ENCODE measurements around the gene C1QTNF9. TPM values are rescaled to one million over a fixed set of nuclear protein-coding genes. Genes with fewer than 3 reads are reported as not detected.

C1QTNF9 gene
- total and polyA plus RNA-seq, 11 donors = 0.25 to 5.1 (median 2.4) TPM; not detected in 1

GRCh38 chr13:24276306-24276705 is 33.1 kb upstream of the C1QTNF9 start:
- DNase-seq (no peak), ATAC-seq (no peak)
- H3K27ac ChIP-seq = peak overlapping the region in 1 of 12 donors; percentile 52
- 68 to 71% (median 70%) methylated on average over 2 of the region's 2 CpGs for WGBS, 4 donors
- no peak overlapping the region for H3K4me3 ChIP-seq
- H3K27me3 ChIP-seq = no peaks in the 10 kb centered on the region
- intact Hi-C loops (cut with DNase I) = no loop called here
- TF ChIP-seq CTCF (IDR thresholded peaks at IDR 0.05) (no peak), POLR2A (IDR thresholded peaks at IDR 0.05) (no peak)
- H3K4me1 ChIP-seq = peaks cover 2 to 88% (median 42%) of the 10 kb centered on the region in 12 donors
- H3K9me3 ChIP-seq = no peaks in the 10 kb centered on the region
- peaks cover 0 to 2% (median 0%) of the 10 kb centered on the region in 9 donors for H3K36me3 ChIP-seq

GRCh38 chr13:24276861-24277260 is 32.5 kb upstream of the C1QTNF9 start:
- H3K4me3 ChIP-seq = no peak overlapping the region
- ATAC-seq = no peak
- DNase-seq = no peak
- H3K27ac ChIP-seq = no peak overlapping the region
- TF ChIP-seq POLR2A (IDR thresholded peaks at IDR 0.05) (no peak), CTCF (IDR thresholded peaks at IDR 0.05) (no peak)
- H3K36me3 ChIP-seq = peaks cover 0 to 7% (median 0%) of the 10 kb centered on the region in 9 donors
- H3K4me1 ChIP-seq = peaks cover 2 to 90% (median 37%) of the 10 kb centered on the region in 12 donors
- WGBS, 4 donors = 93 to 96% (median 95%) methylated on average over 13 of the region's 13 CpGs
- H3K9me3 ChIP-seq = no peaks in the 10 kb centered on the region
- no peaks in the 10 kb centered on the region for H3K27me3 ChIP-seq
- intact Hi-C loops (cut with DNase I) = no loop called here

- ATAC-seq (no peak), DNase-seq (no peak)
- no peak overlapping the region for H3K27ac ChIP-seq
- H3K9me3 ChIP-seq = no peaks in the 10 kb centered on the region
- no peak overlapping the region for H3K4me3 ChIP-seq
- H3K27me3 ChIP-seq = no peaks in the 10 kb centered on the region
- H3K4me1 ChIP-seq = peaks cover 1 to 90% (median 34%) of the 10 kb centered on the region in 12 donors
- H3K36me3 ChIP-seq = peaks cover 0 to 16% (median 0%) of the 10 kb centered on the region in 9 donors
- 91 to 96% (median 93%) methylated on average over 6 of the region's 6 CpGs for WGBS, 4 donors
- TF ChIP-seq CTCF (IDR thresholded peaks at IDR 0.05) (no peak), POLR2A (IDR thresholded peaks at IDR 0.05) (no peak)
- intact Hi-C loops (cut with DNase I) = no loop called here
Observed at GRCh38 chr13:24277761-24278160, 31.6 kb upstream of the C1QTNF9 start.

- peaks cover 0 to 32% (median 6%) of the 10 kb centered on the region in 9 donors for H3K36me3 ChIP-seq
- DNase-seq (no peak), ATAC-seq (no peak)
- H3K27me3 ChIP-seq = no peaks in the 10 kb centered on the region
- H3K4me3 ChIP-seq = no peak overlapping the region
- WGBS, 4 donors = 88 to 93% (median 91%) methylated on average over 8 of the region's 8 CpGs
- peaks cover 0 to 75% (median 21%) of the 10 kb centered on the region in 12 donors for H3K4me1 ChIP-seq
- TF ChIP-seq CTCF (IDR thresholded peaks at IDR 0.05) = no peak
- TF ChIP-seq POLR2A (IDR thresholded peaks at IDR 0.05) = no peak
- intact Hi-C loops (cut with DNase I) = no loop called here
- no peak overlapping the region for H3K27ac ChIP-seq
- H3K9me3 ChIP-seq = no peaks in the 10 kb centered on the region
Observed at GRCh38 chr13:24279327-24280110, 29.9 kb upstream of the C1QTNF9 start.
